Measurements from ENCODE around the gene ST8SIA2. TPM values are rescaled to one million over a fixed set of nuclear protein-coding genes. Genes with fewer than 3 reads are reported as not detected.

The ST8SIA2 gene
- total and polyA plus RNA-seq, 10 of the 15 experiments (the other 5 are each of a cell fraction or from before 2014, with no cell fraction given) = not detected

- no peak overlapping the region for H3K4me2 ChIP-seq (ENCODE audit: control insufficient read depth, insufficient read depth)
- H3K9ac ChIP-seq (ENCODE audit: control insufficient read depth, insufficient read depth, low read length) = no peak overlapping the region
- CTCF ChIA-PET = no interaction called here
- SMC1A ChIA-PET (ENCODE audit: uncharacterized antibody, unreplicated experiment) = no interaction called here
- H3K27ac ChIP-seq (ENCODE audit: control insufficient read depth, insufficient read depth) = no peak overlapping the region
- H3K4me3 ChIP-seq = no peak overlapping the region
- intact Hi-C loops (cut with micrococcal nuclease; ENCODE audit: unreplicated experiment) = no loop called here
- H3K9me3 ChIP-seq (replicated peaks; ENCODE audit: control insufficient read depth, insufficient read depth, low read length) = no peaks in the 10 kb centered on the region
- H3K36me3 ChIP-seq (ENCODE audit: control insufficient read depth in 2 of 2, insufficient read depth in 2 of 2, low read length in 1 of 2) = no peaks in the 10 kb centered on the region
- no peak for TF ChIP-seq SKIL (IDR thresholded peaks at IDR 0.05; ENCODE audit: low read depth, poor library complexity, severe bottlenecking)
- TF ChIP-seq, protein P1, sequence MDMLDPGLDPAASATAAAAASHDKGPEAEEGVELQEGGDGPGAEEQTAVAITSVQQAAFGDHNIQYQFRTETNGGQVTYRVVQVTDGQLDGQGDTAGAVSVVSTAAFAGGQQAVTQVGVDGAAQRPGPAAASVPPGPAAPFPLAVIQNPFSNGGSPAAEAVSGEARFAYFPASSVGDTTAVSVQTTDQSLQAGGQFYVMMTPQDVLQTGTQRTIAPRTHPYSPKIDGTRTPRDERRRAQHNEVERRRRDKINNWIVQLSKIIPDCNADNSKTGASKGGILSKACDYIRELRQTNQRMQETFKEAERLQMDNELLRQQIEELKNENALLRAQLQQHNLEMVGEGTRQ (IDR thresholded peaks at IDR 0.05; ENCODE audit: borderline replicate concordance, low read depth, low read length) = no peak
- no peak for TF ChIP-seq BHLHE40 (IDR thresholded peaks at IDR 0.05; ENCODE audit: borderline replicate concordance in 1 of 2, low read depth in 2 of 2, low read length in 1 of 2)
- TF ChIP-seq RAD21 (IDR thresholded peaks at IDR 0.05; ENCODE audit: insufficient read depth, low read depth, low read length) = no peak
- no peak for TF ChIP-seq ZZZ3 (IDR thresholded peaks at IDR 0.05; ENCODE audit: control insufficient read depth, insufficient read length, low read depth)
- TF ChIP-seq FOXK2 (IDR thresholded peaks at IDR 0.05) = no peak
- no peak for TF ChIP-seq WRNIP1 (IDR thresholded peaks at IDR 0.05; ENCODE audit: borderline replicate concordance, low read depth, low read length)
- no peak for TF ChIP-seq STAT3 (IDR thresholded peaks at IDR 0.05; ENCODE audit: low read depth, low read length)
- TF ChIP-seq ETV6 (conservative IDR thresholded peaks at IDR 0.05 in 1 of 2, IDR thresholded peaks at IDR 0.05 in 1 of 2; ENCODE audit: borderline replicate concordance in 1 of 2, low read depth in 1 of 2) = no peak
- no peaks in the 10 kb centered on the region for H3K4me1 ChIP-seq (ENCODE audit: control insufficient read depth, insufficient read depth, low read length)
- no peaks in the 10 kb centered on the region for H4K20me1 ChIP-seq (ENCODE audit: control insufficient read depth, insufficient read depth)
- no peak overlapping the region for H2AFZ ChIP-seq (ENCODE audit: control insufficient read depth, low read depth, low read length)
- no peak for ATAC-seq
- no peak for FAIRE-seq
- no peak for DNase-seq (ENCODE audit: low read depth, low spot score)
- POLR2A ChIA-PET = no interaction called here
- RAD21 ChIA-PET (ENCODE audit: unreplicated experiment) = no interaction called here
- H3K27me3 ChIP-seq (replicated peaks in 1 of 2; ENCODE audit: control insufficient read depth in 2 of 2, insufficient read depth in 2 of 2, low read length in 1 of 2) = peaks cover 0 to 2% of the 10 kb centered on the region in 2 experiments; a peak in 2 of 4 replicates
- 48% methylated on average over 10 of the region's 10 CpGs for WGBS (ENCODE audit: insufficient coverage, insufficient replicate concordance, low lambda C conversion rate, missing lambda C conversion rate)
- in situ Hi-C loops (cut with MboI) = no loop called here
- no TSS peak for BruUV-seq (replicated peaks)
- no peaks in the 10 kb centered on the region for H3K79me2 ChIP-seq (ENCODE audit: control insufficient read depth, insufficient read depth, low read length)
Observed at GRCh38 chr15:92451225-92451825, 57.6 kb downstream of the ST8SIA2 start.
